NT2/D1 (cell line): ENCODE measurements around the gene ADAMTSL2.

Experiments
- YY1 ChIP-seq: IDR thresholded peaks from 2 replicates; pipeline ENCODE4 v1.6.1; 2011; ENCODE audit not compliant: insufficient read length, insufficient read depth
- ZNF274 ChIP-seq: IDR thresholded peaks from 2 replicates; pipeline ENCODE4 v1.6.1; 2011; ENCODE audit warnings: mild to moderate bottlenecking, low read depth, low read length

GRCh38 chr9:133589454-133590227 is 55.1 kb downstream of the ADAMTSL2 start:
- no peak for TF ChIP-seq ZNF274
- TF ChIP-seq YY1 = no peak
